Transverse colon (tissue), 4 donors: ENCODE data around the gene ROBO1.

Experiments used
- CTCF ChIP-seq, 5 experiments: fragments of 200-600 bp in 3 of 5; fragments of 450-650 bp in 2 of 5; sonication (generic) in 3 of 5; IDR thresholded peaks; 1 replicate in 2 of 5; 2 replicates in 3 of 5; pipeline ENCODE4 v1.5.1; 2016 to 2017; ENCODE audit warnings: antibody characterized with exemption in 5 of 5, inconsistent platforms in 3 of 5, mild to moderate bottlenecking in 2 of 5, moderate library complexity in 1 of 5
- POLR2AphosphoS5 ChIP-seq, 3 donors: sonication (generic); formaldehyde crosslinking; IDR thresholded peaks; one replicate each; pipeline ENCODE4 v1.6.1; 2016; ENCODE audit warnings: antibody characterized with exemption in 3 of 3

GRCh38 chr3:79657076-79657475 lies 110.7 kb downstream of the ROBO1 start:
- no peak for TF ChIP-seq CTCF (IDR thresholded peaks at IDR 0.05)
- no peak for TF ChIP-seq POLR2AphosphoS5 (IDR thresholded peaks at IDR 0.05)
